NCI-H128 (cell line): Measurements from ENCODE around the gene SLC24A3.

ENCODE experiments used
- DNase-seq: peaks from one replicate; lab custom pipeline; 2025; ENCODE audit not compliant: unreplicated experiment; lab: John Stamatoyannopoulos, UW

Gene SLC24A3

DNA sequence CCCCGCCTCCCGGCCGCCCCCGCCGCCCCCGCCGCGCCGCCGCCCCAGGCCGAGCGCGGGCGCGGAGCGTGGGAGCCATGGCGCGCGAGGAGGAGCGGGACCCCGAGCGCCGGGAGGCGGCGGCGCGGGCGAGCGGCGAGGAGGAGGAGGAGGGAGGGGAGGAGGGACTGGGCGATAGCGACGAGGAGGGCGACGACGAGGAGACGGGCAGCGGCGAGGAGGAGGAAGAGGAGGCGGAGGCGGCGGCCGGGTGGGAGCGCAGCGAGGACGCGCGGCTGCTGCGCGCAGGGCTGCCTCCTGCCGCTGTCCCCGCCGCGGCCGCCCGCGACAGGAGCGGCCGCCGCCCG, at the start of gene SLC24A3:
Gene SLC24A3, plus strand, starts transcription at position 174 of the 347 bp plus-strand sequence.
- DNase-seq: no peak

DNA sequence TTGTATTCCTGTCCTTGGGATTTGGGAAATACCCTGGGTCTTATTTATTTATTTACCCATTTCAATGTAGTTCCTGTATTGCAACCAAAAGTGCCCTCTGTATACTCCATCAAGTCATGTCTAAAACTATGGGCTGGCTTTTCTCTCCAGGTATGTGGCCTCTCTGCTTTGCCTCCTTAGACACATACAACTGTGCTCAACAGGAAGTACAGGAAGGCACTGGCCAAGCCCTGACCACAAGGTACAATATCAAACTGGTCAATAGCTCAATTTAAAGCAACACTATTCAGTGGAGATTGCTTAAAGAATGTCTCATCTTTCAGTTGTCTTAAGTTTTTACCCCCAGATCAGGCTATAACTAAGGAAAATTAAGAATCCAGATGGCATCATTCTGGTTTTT, 42.3 kb upstream of the SLC24A3 start:
- DNase-seq: no peak

DNA sequence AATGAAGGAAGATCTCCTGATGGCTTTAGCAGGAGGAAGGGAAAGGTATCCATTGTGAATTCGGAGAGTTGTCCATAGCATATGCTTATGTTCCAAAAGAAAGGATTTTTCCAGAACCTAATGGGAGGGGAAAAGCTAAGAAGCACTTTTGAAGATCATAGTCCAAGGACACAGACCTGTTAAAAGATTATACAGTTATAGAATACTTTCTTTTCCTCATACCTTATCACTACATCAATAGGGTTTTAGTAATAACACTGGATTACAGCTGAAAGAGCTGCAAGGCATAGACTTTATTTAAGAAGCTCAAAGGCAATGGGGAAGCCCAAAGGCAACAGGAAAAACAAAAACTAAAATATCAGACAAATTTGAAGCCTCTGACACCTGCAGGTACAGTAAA, 39.8 kb upstream of the SLC24A3 start:
- DNase-seq: no peak

DNA sequence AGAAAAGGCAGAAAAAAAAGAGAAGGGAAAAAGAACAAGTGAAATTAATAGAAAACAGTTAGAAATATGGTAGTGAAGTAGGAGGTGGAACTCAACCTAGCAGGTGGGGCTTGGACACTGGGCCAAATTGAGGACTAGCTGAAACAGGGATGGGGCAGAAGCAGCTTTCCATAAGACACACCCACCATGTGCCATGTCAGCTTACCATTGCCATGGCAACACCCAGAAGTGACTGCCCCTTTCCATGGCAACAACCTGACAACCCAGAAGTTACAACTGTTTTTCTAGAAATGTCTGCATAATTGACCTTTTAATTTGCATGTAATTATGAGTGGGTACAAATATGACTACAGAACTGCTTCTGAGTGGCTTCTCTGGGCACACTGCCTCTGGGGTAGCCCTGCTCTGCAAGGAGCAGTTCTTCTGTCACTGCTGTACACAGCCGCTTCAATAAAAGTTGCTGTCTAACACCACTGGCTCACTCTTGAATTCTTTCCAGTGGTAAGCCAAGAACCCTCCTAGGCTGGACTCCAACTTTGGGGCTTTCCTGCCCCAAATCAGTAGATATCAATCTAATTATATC, 35.9 kb upstream of the SLC24A3 start:
- no peak for DNase-seq

DNA sequence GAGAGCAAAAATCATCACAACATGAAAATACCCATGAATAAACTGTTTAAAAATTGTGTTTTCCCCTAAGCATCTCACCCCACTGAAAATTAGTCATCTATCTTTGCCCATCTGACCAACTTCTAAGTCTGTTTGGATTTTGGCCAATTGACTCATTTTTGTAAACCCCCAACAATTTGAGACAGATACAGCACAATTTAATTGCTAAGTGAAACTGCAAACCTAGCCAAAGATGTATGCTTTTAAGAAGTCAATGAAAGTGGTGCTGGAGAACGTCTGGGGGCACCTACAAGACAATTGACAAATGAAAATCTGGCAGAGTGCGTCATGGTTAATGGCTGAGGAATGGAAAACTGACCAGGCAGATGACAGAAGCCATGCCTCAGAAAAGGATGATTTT, 30.9 kb upstream of the SLC24A3 start:
- DNase-seq: no peak

DNA sequence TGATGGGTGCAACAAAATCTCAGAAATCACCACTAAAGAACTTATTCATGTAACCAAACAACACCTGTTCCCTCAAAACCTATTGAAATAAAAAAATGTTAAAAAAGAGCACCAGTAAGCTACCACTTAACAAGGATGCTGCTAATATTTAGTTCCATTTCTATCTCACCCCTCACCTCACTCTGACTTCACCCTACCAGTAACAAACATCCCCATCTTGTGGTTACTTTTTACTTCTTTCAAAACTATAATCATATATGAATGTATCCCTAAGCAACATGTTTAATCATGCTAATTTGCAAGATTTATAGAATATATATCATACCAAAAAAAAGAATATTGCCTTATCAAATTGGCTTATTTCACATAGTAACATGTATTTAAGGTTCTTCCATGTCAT, 27.4 kb upstream of the SLC24A3 start:
- no peak for DNase-seq

DNA sequence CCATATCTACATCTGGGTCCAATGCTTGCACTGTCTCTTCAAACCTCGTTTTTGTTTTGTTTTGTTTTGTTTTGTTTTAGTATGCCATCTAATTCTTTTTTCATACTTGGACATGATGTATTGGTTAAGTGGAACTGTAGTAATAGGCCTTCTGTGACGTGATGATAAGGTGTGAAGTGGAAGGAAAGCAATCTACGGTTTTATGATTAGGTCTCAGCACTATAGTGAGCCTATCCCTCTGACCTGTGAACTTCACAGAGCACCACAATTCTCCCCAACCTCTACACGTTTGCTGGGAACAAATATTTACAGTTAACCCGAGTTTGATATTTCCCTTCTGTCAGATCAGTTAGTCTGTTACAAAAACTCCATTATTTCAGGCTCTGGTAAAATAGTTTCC, 19.1 kb upstream of the SLC24A3 start:
- DNase-seq: no peak

DNA sequence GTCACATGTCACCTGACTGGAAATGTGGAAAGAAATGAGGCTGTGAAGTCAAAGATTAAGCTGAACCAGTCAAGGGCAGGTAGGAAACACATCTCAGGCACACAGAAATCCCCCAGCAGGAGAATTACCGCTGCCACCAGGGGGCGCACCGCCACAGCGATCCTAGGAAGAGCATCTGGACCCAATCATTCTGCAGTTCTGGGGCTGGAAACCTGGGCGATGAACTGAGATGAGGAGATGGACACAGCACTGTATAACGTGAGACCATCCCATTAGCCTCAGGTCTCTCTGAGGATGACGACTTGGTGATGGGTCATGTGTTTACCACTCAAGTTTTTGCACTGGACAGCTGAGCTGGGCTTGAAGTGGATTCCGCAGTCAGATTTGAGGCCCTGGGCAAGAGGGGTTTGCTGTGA, 6.5 kb upstream of the SLC24A3 start:
- DNase-seq: no peak

DNA sequence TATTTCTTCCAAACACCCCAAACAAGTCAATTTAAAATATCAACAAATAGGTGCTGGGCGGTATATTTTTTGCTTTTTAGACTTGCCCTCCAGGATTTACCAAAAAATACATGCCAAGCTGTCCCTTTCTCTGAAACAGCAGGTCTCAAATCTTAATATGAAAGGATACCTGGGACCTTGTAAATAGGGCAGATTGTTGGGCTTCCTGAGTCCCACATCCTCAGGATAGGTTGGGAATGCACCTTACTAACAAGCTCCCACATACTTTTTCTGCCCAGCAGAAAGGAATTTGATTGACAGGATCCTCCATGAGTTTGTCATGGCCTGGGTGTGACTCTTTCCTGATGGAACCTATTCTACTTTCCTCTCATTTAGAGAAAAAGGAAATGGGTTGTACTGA, 4.9 kb upstream of the SLC24A3 start:
- no peak for DNase-seq

DNA sequence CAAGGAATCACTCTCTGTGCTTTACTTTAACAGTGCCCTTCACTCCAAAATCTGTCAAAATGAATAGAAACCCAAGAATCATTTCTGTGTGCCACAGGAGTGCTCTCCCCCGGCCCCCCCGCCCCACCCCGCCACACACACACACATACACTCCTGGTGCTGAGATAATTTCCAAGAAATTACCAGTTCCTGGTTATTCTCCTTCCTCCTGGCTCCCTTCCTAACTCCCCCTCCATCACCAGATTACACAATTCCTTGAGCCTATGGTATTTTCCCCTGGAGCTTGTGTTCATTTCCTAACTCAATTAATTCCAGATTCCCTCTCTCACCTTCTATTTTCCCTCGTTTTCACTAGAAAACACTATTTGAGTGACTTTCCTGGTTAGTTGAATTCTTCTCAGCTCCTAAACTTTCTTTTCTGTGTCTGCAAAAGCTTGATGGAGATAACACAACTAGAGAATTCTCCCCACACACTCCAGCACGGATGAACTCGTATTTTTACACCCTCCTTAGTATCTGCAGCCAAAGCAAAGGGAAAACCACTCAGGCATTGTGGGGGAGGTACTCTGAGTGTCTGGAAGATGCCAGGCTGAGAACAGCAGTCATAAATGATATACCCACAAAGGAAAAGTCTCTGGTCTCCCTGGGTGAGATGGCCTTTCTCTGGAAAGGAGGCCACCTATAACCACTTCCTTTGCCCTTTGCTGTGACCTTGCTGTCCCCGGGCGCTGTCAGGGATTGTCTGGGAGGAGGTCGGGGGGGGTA, 1.9 kb upstream of the SLC24A3 start:
- DNase-seq: no peak

DNA sequence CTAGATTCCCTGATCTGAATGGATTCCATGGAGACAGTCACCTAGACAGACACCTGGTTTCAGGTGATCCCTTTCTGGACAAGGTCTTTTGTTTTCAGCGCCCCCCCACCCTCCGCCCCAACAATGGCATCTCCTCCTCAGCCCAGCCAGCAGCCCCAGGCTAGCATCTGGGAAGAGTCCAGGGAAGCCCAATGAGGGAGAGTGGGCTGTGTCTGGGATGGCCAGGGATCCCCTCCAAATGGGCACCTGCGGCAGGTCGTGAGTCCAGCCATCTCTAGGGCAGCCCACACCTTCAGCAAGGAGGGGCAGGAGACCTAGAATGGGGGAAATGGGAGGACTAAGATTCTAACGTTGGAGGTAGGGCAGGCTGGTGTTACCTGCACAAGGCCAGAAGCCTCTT, 1.2 kb upstream of the SLC24A3 start:
- no peak for DNase-seq

DNA sequence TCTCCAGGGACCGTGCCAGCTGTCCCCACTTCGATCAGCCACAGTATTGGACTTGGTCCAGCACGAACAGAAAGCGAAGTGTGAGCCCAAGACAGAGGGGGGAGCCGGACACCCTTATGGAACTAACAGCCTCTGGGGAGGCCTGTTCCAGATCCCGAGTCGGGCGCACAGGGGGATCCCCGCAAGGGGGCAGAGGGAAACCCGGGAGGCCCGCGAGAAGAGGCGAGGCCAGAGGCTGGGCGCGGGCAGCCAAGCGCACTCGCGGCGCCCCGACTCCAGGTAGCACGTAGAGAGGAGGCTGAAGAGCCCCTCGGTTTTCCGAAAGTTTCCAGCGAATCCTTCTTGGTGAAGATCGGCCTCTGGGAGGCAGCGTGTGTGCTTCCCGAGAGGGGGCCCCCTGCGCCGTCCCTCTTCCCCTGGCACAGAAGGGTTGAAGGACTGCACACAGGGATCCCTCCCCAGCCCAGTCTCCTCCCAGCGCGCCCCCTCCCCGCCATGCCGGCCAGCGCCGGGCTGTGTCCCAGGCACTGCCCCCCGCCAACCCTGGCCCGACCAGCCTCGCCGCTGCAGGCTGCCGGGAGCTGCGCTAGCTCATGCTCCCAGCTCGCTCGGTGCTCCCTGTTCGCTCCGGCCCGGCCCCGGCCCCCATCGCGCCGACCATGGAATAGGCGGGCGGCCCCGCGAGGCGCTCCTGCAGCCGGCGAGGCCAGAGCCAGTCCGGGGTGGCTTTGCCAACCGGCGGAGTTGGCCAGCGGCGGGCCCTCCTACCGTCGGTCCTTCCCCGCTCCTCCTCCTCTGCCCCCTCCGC, 577 bp upstream of the SLC24A3 start:
- DNase-seq: peak; percentile 23

DNA sequence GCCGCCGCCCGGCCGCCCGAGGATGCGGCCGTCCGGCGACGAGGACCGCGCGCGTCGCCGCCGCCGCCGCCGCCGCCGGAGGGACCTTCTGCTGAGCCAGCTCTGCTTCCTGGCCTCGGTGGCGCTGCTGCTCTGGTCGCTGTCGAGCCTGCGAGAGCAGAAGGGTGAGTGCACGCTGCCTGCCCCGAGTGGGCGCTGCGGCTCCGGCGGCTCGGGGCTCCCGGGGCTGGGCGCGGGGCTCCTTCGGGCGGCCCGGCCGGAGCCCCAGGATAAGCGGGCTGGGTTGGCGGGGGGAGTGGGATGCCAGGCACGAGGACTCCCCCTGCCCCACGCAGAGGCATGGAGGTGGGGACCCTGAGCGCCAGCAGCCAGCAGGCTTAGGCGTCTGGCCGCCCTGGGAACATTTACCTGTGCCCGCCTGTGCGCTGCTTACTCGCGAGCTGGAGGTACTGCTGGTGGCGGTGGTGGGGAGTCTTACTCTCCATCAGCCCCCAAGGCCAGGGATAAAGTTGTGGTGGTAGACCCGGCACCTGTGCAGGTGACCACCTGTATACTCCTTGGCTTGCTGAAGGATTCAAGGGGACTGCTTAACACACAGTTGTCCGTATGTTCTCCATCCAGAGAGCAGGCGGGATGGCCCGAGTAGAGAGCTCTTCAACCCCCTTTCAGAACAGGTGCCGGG, 520 bp downstream of the SLC24A3 start:
- DNase-seq: peak; percentile 53

DNA sequence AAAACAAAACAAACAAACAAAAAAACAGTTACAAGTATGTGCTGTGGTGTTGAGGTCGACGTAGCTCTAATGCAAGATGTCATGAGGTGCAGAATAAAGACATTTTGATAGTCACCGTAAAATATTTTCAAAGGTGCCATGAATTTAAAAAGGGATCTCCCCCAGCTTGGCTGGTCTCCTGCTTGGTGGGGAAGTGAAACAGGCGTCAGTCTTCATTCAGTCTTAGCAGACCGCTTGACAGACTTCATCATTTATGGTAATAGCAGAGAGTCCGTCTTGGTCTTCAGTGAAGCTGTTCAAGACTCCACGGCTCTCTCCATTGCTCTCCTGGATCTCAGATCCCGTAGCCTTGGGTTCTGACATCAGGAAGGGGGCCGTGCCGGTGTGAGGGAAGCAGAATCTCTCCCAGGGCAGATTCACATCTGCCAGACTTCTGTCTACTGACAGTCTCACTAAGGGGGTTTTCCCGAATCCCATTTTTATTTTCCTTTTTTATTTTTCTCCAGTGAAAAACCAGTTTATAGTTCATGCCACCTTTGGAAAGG, 1.6 kb downstream of the SLC24A3 start:
- no peak for DNase-seq

DNA sequence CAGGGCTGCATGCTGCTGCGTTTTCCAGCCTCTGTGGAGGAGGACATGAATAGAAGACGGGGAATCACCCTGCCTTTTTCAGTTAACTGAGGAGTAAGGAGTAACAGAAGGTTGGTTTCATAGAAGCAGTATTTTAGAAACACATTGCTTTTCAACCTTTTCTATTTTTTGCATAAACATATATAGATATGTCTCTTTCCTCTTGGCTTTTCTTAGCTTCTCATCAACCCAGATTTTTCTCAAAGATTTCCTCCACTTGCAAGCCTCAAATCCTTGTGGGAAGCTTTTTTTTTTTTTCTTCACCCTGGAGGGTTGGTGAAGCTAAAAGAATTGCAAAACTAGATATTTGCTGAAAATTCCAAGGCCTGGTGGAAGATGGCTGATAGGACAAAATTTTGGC, 6.0 kb downstream of the SLC24A3 start:
- DNase-seq: no peak

DNA sequence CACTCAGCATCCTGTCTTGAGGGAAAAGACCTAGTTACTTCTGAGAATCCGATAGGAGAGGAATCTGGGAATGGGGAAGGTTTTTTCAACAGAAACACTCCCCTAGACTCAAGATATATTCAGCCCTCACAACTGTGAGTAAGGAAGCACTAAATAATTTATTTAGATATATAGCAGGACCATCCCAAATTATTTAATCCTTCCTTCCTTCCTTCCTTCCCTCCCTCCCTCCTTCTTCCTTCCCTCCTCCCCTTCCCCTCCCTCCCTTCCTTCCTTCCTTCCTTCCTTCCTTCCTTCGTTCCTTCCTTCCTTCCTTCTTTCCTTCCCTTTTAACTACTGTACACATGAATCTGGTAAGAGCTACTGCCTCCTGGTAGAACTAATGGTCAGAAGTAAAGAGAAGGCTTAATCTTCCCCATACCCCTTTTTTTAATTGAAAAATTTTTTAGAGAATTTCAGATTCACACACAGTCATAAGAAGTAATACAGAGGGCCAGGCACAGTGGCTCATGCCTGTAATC, 10.1 kb downstream of the SLC24A3 start:
- DNase-seq: no peak

DNA sequence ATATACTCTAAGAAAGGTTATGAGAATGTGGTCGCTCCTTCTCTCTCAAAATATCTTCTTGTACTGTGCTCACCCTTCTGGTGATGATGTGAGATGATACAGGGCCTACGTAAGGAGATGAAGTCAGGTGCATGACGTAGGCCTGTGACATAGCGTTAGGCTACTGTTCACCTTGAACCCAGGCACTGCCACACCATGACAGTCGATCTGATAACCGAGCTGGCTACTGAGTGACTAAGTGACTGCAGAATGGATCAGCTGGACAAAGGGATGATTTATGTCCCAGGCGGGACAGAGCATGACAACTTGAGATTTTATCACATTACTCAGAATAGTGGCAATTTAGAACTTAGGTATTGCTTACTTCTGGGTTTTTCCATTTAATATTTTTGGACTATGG, 11.2 kb downstream of the SLC24A3 start:
- no peak for DNase-seq

DNA sequence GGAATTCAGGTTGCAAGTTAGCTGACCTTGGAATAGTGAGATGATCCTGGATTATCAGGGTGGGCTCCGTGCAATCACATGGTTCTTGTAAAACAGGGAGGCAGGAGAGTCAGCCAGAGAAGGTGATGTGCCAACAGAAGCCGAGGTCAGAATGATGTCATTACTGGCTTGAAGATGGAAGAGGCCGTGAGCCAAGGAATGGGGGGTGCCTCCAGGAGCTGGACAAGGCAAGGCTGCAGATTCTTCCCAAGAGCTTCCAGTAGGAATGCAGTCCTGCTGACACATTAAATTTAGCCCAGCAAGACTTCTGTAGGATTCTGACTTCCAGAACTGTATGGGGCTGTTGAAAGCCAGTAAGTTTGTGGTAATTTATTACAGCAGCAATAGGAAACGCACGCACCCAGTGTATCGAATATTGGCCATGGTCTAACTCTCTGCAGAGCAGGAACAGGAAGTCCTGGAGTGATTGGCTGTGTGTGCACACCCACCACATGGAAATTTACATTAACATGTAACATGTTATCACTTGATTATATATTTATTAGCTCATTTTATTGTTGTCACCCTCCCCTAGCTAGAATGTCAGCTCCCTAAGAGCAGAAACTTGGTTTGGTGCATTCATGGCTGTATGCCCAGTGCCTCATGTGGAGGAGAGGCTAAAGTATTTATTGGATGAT, 19.1 kb downstream of the SLC24A3 start:
- no peak for DNase-seq

DNA sequence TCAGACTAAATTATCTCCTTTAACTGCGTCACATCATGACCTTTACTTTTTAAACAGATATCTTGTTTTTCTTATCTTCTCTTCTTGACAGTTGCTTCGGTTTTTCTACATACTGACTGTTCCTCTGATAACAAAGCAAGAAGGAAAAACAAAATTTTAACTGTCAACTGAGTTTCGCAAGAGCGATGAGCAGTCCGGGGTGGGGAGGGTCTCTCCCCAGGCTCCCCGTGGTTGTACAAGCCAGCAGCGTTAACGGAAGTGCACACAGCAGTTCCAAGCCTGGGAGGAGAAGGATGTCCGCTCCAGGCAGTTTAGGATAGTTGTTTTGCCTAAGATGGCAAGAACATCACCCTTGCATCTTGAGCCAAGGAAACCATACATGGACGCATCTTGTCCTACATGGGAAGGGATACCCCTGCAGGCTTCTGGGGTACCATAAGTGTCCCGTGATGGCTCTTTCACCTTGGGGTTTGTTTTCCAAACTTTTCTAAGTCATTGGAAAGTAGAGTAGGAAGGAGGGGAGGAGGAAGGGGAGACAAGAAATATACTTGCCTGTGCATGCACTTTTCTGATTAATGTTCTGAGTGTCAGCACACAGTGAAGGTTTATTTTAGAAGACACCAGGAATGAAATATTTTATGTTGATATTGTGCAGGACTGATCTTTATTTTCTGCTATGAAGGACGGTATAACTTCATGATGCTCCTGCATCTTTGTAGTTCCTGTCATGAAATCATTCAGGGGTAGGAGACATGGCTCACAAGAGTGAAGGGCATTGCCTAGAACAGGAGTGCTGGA, 20.8 kb downstream of the SLC24A3 start:
- no peak for DNase-seq
